ENCODE results near the gene RPL7A. TPM values are rescaled to one million over a fixed set of nuclear protein-coding genes. Genes with fewer than 3 reads are reported as not detected.
"Not testable (repeated sequence)": the region's sequence is repeated elsewhere in the genome, so short reads cannot be mapped to it uniquely, and the experiment has no call there.

Gene RPL7A
- total RNA-seq, 4 donors from 2014 or later: 725 to 1,490 (median 1,034) TPM

DNA sequence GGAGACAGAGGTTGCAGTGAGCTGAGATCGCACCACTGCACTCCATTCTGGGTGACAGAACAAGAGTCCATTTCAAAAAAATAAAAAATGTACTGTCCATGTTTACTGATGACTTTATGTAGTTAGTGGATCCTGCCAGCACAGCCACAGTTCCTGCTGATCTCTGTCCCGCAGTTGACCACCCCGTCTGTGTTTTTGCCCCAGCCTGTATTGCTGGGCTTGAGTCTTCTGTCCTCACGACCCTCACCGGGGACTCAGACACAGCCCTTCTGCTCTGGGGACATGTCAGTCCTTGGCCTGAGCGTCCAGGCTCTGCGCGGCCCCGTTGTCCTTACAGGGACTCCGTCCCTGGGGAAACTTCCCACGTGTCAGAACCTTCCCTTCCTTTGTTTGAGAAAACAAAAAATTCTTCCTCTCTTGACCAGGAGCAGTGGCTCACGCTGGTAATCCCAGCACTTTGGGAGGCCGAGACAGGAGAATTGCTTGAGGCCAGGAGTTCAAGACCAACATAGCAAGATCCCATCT is 26.5 kb upstream of the RPL7A start:
- TF ChIP-seq, protein P1, sequence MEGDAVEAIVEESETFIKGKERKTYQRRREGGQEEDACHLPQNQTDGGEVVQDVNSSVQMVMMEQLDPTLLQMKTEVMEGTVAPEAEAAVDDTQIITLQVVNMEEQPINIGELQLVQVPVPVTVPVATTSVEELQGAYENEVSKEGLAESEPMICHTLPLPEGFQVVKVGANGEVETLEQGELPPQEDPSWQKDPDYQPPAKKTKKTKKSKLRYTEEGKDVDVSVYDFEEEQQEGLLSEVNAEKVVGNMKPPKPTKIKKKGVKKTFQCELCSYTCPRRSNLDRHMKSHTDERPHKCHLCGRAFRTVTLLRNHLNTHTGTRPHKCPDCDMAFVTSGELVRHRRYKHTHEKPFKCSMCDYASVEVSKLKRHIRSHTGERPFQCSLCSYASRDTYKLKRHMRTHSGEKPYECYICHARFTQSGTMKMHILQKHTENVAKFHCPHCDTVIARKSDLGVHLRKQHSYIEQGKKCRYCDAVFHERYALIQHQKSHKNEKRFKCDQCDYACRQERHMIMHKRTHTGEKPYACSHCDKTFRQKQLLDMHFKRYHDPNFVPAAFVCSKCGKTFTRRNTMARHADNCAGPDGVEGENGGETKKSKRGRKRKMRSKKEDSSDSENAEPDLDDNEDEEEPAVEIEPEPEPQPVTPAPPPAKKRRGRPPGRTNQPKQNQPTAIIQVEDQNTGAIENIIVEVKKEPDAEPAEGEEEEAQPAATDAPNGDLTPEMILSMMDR (IDR thresholded peaks at IDR 0.05): no peak
- TF ChIP-seq POLR2A (IDR thresholded peaks at IDR 0.05) (no peak), EP300 (IDR thresholded peaks at IDR 0.05; ENCODE audit: low read depth) (no peak), POLR2AphosphoS5 (IDR thresholded peaks at IDR 0.05) (no peak)
- no peaks in the 10 kb centered on the region for H3K4me1 ChIP-seq
- H3K36me3 ChIP-seq: no peaks in the 10 kb centered on the region
- H3K4me3 ChIP-seq: no peak overlapping the region
- no peaks in the 10 kb centered on the region for H3K27me3 ChIP-seq
- H3K9me3 ChIP-seq: no peaks in the 10 kb centered on the region
- 83 to 91% methylated on average over 11 to 13 of the region's 13 CpGs for WGBS, 2 donors (ENCODE audit: low coverage in 1 of 2)
- in situ Hi-C loops (cut with MboI; ENCODE audit: low pct_ligation_motif_present in 1 of 4, low pct_unique_long_range_greater_than_20kb in 1 of 4, low sequenced_read_pairs in 3 of 4): loop anchor here in 3 of 4 donors (5.0 to 10.0 kb wide), 2 partner anchors 134 to 137 kb away; no protein-coding TSS in a partner anchor
- DNase-seq: no peak
- intact Hi-C loops (cut with DNase I; ENCODE audit: low total_unique reads): no loop called here
- H3K27ac ChIP-seq: no peak overlapping the region

GRCh38 chr9:133322701-133323100 is 25.3 kb upstream of the RPL7A start:
- Histone ChIP-seq H3K27me3 (no peaks in the 10 kb centered on the region), H3K4me1 (no peaks in the 10 kb centered on the region), H3K36me3 (no peaks in the 10 kb centered on the region), H3K4me3 (no peak overlapping the region), H3K27ac (no peak overlapping the region), H3K9me3 (no peaks in the 10 kb centered on the region)
- in situ Hi-C loops (cut with MboI; ENCODE audit: low pct_ligation_motif_present in 1 of 4, low pct_unique_long_range_greater_than_20kb in 1 of 4, low sequenced_read_pairs in 3 of 4) (loop anchor here in 3 of 4 donors (5.0 to 10.0 kb wide), 2 partner anchors 135 to 138 kb away; no protein-coding TSS in a partner anchor), intact Hi-C loops (cut with DNase I; ENCODE audit: low total_unique reads) (no loop called here)
- WGBS, 2 donors (ENCODE audit: low coverage in 1 of 2): 84 to 87% methylated on average over 6 to 14 of the region's 14 CpGs
- DNase-seq: no peak
- no peak for TF ChIP-seq POLR2AphosphoS5 (IDR thresholded peaks at IDR 0.05)
- TF ChIP-seq, protein P1 (IDR thresholded peaks at IDR 0.05): no peak
- no peak for TF ChIP-seq EP300 (IDR thresholded peaks at IDR 0.05; ENCODE audit: low read depth)
- TF ChIP-seq POLR2A (IDR thresholded peaks at IDR 0.05): no peak

- no peak for DNase-seq
- Histone ChIP-seq H3K9me3 (no peaks in the 10 kb centered on the region), H3K36me3 (no peaks in the 10 kb centered on the region), H3K4me3 (no peak overlapping the region), H3K27me3 (no peaks in the 10 kb centered on the region), H3K27ac (no peak overlapping the region), H3K4me1 (no peaks in the 10 kb centered on the region)
- intact Hi-C loops (cut with DNase I; ENCODE audit: low total_unique reads) (no loop called here), in situ Hi-C loops (cut with MboI; ENCODE audit: low pct_ligation_motif_present in 1 of 4, low pct_unique_long_range_greater_than_20kb in 1 of 4, low sequenced_read_pairs in 3 of 4) (loop anchor here in 3 of 4 donors (5.0 to 10.0 kb wide), 2 partner anchors 136 to 138 kb away; no protein-coding TSS in a partner anchor)
- TF ChIP-seq POLR2AphosphoS5 (IDR thresholded peaks at IDR 0.05): no peak
- TF ChIP-seq EP300 (IDR thresholded peaks at IDR 0.05; ENCODE audit: low read depth): no peak
- 92 to 95% methylated on average over 7 to 10 of the region's 10 CpGs for WGBS, 2 donors (ENCODE audit: low coverage in 1 of 2)
These were observed 24.8 kb upstream of the RPL7A start for GRCh38 chr9:133323211-133323610.

DNA sequence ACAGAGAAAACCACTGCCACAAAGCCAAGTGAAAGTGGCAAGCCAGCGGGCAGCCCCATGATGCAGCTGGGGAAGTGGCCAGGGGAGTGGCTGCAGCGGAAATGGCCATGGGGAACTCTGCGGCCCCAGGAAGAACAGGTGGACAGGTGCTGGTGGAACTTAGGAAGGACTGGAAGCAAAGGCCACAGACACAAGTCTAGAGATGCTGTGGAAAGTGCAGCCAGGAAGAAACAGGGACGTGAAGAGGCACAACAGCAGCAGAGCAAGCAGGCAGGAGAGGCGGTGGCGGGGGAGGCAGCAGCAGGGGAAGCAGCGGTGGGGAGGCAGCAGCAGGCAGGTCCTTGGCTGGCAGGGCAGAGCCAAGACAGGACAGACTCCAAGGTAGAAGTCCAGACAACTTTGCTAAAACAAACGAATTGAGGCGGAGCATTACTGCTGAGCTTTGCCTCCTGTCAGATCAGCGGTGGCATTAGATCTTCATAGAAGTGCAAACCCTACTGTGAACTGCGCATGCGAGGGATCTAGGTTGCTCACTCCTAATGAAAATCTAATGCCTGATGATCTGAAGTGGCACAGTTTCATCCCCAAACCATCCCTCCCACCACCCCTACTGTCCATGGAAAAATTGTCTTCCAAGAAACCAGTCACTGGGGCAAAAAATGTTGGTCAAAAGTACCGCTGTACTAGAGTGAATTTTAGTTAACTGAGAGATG is 23.9 kb upstream of the RPL7A start:
- no peak for DNase-seq
- TF ChIP-seq EP300 (IDR thresholded peaks at IDR 0.05; ENCODE audit: low read depth): no peak
- no peak for TF ChIP-seq POLR2A (IDR thresholded peaks at IDR 0.05)
- TF ChIP-seq POLR2AphosphoS5 (IDR thresholded peaks at IDR 0.05): no peak
- TF ChIP-seq, protein P1 (IDR thresholded peaks at IDR 0.05): no peak
- no peaks in the 10 kb centered on the region for H3K9me3 ChIP-seq
- H3K4me1 ChIP-seq: no peaks in the 10 kb centered on the region
- H3K4me3 ChIP-seq: no peak overlapping the region
- H3K27ac ChIP-seq: no peak overlapping the region
- 83 to 85% methylated on average over 6 to 13 of the region's 13 CpGs for WGBS, 2 donors (ENCODE audit: low coverage in 1 of 2)
- H3K36me3 ChIP-seq: no peaks in the 10 kb centered on the region
- intact Hi-C loops (cut with DNase I; ENCODE audit: low total_unique reads): no loop called here
- H3K27me3 ChIP-seq: no peaks in the 10 kb centered on the region
- in situ Hi-C loops (cut with MboI; ENCODE audit: low pct_ligation_motif_present in 1 of 4, low pct_unique_long_range_greater_than_20kb in 1 of 4, low sequenced_read_pairs in 3 of 4): loop anchor here in 3 of 4 donors (5.0 to 10.0 kb wide), 2 partner anchors 137 to 139 kb away; no protein-coding TSS in a partner anchor

DNA sequence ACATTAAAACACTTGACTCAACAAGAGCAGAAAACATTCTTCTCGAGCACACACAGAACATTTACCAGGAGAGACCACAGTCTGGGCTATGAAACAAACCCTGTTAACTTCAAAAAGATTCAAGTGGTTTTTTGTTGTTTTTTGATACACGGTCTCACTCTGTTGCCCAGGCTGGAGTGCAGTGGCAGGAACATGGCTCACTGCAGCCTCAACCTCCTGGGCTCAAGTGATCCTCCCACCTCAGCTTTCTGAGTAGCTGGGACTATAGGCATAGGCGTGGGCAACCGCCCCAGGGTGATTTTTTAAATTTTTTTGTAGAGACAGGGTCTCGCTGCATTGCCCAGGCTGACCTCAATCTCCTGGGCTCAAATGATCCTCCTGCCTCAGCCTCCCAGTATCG is 21.0 kb upstream of the RPL7A start:
- H3K4me1 ChIP-seq; H3K27ac ChIP-seq; intact Hi-C loops (cut with DNase I; ENCODE audit: low total_unique reads); H3K9me3 ChIP-seq; DNase-seq; H3K27me3 ChIP-seq; H3K4me3 ChIP-seq: not testable (repeated sequence)
- peaks cover 0 to 19% (median 9%) of the 10 kb centered on the region in 4 donors for H3K36me3 ChIP-seq
- WGBS, 2 donors (ENCODE audit: low coverage in 1 of 2): 83 to 93% methylated on average over 1 to 6 of the region's 6 CpGs
- in situ Hi-C loops (cut with MboI; ENCODE audit: low pct_ligation_motif_present in 1 of 4, low pct_unique_long_range_greater_than_20kb in 1 of 4, low sequenced_read_pairs in 3 of 4): loop anchor here in 3 of 4 donors (10.0 to 25.0 kb wide), 2 partner anchors 142 to 290 kb away; partner anchors contain the start of gene GTF3C5 (in 1 of the 3)

All from transverse colon (tissue), 4 donors.